ENCODE results near the gene WDR93.
"Not testable (repeated sequence)": the region's sequence is repeated elsewhere in the genome, so short reads cannot be mapped to it uniquely, and the experiment has no call there.

Gene WDR93

DNA sequence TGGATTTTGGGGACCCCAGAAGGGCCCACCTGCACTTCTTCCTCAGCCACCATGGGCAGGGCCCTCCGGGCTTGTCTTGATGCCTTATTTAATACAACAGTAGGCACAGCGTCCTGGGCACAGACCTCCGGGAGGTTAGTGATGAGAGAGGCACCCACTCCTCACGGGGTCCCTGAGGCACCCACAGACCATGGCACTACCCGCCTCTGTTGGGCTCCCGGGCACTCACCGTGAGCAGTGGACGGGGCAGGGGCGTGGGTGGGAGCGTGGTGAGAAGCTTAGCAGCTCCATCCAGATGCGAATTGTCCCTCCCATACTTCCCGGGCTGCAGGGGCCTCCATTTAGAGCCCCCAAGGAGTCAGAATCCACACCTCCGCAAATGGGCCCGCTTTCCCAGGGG, 85.2 kb downstream of the WDR93 start:
- no peak for DNase-seq

DNA sequence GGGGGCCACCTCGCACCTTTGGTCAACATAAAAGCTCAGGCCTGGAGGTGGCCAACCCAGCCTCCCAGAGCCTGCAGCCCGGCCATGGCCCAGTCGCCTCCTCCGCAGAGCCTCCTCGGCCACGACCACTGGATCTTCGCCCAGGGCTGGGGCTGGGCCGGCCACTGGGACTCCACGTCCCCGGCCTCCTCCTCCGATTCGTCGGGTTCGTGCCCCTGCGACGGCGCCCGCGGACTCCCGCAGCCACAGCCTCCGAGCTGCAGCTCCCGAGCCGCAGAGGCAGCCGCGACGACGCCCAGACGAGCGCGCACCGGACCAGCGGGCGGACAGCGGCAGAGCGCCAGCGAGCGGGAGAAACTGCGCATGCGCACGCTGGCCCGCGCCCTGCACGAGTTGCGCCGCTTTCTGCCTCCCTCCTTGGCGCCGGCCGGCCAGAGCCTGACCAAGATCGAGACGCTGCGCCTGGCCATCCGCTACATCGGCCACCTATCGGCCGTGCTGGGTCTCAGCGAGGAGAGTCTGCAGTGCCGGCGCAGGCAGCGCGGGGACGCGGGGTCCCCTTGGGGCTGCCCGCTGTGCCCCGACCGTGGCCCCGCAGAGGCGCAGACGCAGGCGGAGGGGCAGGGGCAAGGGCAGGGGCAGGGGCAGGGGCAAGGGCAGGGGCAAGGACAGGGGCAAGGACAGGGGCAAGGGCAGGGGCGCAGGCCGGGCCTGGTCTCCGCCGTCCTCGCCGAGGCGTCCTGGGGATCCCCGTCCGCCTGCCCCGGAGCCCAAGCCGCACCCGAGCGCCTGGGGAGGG, 85.9 kb downstream of the WDR93 start, which contains the start of gene MESP2:
MESP2 (plus strand) TSS at position 59 of the 799 bp plus-strand sequence; CDS start at position 85, 26 bp downstream.
- peak; percentile 37 for DNase-seq

DNA sequence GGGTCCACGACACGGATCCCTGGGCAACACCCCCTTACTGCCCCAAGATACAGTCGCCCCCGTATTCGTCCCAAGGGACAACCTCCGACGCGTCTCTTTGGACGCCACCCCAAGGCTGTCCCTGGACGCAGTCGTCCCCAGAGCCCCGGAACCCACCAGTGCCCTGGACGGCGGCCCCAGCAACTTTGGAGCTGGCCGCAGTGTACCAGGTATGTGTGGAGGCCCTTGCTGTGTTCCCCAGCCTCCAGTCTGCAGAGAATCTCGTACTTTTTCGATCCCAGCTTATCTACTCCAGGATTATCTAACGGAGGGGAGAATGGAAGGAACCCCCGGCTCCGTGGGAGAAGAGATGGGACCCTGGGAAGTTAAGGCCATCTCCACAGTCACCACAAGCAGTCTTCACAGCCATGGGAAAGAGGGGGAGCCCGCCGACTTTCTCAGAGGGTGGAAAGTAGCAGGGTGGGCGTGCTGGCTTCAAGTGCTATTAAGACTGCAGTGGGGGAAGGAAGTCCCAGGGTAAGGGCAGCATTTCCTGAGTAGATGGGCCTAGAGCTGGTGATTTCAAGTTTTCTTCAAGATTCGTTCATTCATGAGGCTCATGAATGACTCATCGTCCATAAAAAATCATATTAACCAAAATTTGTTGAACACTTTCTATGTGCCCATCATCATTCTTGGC, 86.6 kb downstream of the WDR93 start:
- no peak for DNase-seq

DNA sequence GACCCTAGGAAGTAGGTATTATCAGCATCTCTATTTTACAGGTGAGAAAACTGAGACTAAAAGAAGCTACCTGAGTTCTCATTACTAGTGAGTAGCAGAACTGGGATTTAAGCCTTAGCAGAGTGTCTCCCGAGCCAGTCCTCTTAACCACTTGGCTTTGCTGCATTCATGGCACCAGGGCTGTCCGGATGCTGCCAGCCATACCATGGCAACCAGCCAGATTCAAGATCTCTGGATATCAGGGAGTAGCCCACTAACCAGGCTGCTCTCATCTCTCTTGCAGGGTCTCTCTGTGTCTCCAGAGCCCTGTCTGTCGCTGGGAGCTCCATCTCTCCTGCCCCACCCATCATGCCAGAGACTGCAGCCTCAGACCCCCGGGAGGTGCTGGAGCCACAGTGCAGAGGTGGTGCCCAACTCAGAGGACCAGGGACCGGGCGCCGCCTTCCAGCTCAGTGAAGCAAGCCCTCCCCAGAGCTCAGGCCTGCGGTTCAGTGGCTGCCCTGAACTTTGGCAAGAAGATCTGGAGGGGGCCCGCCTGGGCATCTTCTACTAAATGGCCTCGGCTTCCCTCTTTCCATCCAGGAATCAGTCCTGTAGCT, 87.3 kb downstream of the WDR93 start:
- DNase-seq, result no peak

DNA sequence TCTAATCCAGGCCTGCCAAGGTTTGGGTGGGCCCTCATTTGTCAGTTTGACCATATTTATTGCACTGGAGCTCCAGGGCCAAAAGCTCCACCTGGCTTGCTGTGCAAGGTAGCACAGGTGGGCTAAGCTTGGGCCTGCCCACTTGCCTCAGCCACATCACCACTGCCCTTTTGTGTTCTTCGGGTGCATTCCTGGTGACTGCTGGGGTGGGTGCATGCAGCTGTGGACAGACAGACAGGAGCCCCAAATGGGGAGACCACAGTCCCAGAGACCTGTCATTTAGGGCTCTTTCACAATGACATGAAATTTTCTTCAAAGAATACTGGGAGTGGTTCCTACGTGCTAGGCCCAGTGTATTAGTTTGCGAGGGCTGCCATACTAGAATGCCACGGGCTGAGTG, 88.2 kb downstream of the WDR93 start:
- no peak for DNase-seq

DNA sequence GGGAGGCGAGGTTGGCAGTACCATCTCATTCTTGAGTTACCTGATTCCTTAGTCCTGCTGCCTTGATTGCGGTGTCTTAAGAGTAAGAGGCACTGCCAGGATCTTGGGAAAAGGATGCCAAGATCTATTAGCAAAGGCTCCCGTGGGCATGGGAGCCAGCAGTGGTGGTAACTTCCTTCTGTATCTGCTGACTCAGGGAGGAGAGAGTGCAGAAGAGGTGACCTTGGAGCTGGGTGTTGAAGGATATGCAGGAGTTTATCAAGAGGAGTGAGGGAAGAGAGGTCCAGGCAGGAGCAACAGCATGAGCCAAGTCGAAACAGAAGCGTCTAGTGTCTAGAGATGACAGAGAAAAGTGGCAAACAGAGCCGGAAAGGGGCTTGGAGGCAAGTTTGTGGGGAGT, 90.0 kb downstream of the WDR93 start:
- no peak for DNase-seq

DNA sequence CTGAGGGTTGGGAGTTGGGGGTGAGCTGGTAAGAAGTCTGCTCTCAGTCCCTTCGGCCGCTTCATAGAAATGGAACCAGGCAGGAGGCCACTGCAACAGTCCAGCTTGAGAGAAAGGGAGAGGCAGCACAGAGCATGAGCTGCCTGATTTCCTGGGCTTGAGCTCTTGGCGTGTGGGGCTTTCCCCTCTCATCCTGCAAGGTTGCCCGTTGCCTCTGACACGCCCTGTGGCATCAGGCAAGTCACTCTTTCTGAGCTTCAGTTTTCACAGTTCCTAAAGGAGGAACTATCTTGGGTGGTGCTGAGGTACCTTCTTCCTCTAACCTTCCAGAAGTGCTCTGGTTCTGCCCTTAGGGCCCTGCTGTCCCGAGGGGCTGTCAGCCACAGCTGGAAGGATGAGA, 90.4 kb downstream of the WDR93 start:
- DNase-seq, result no peak

DNA sequence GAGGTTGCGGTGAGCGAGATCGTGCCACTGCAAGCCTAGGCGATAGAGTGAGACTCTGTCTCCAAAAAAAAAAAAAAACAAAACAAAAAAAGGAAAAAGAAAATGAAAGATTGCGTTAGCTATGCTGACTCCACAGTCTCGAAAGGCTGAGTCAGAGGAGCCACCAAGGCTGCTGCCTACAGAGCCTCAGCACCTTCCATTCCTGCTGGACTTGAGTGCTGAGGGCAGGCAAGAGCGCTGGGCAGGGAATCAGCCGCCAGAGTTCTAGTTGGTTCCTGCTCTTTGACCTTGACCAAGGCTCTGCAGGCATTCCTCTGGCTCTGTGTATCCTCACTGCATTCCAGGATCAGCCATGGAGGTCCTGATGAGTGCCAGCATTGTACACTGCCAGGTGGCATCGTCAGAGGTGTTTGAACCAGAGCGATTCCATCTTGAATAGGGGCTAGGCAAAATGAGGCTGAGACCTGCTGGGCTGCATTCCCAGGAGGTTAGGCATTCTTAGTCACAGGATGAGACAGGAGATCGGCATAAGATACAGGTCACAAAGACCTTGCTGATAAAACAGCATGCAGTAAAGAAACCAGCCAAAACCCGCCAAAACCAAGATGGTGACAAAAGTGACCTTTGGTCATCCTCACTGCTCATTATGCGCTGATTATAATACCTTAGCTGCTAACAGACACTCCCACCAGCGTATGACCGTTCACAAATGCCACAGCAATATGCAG, 91.4 kb downstream of the WDR93 start:
- no peak for DNase-seq

DNA sequence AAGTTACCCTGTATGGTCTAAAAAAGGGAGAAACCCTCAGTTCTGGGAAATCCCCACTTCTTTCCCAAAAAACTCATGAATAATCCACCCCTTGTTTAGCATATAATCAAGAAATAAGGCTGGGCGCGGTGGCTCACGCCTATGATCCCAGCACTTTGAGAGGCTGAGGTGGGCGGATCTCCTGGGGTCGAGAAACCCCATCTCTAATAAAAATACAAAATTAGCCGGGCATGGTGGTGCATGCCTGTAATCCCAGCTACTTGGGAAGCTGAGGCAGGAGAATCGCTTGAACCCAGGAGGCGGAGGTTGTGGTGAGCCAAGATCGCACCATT, 92.0 kb downstream of the WDR93 start:
- not testable (repeated sequence) for DNase-seq

DNA sequence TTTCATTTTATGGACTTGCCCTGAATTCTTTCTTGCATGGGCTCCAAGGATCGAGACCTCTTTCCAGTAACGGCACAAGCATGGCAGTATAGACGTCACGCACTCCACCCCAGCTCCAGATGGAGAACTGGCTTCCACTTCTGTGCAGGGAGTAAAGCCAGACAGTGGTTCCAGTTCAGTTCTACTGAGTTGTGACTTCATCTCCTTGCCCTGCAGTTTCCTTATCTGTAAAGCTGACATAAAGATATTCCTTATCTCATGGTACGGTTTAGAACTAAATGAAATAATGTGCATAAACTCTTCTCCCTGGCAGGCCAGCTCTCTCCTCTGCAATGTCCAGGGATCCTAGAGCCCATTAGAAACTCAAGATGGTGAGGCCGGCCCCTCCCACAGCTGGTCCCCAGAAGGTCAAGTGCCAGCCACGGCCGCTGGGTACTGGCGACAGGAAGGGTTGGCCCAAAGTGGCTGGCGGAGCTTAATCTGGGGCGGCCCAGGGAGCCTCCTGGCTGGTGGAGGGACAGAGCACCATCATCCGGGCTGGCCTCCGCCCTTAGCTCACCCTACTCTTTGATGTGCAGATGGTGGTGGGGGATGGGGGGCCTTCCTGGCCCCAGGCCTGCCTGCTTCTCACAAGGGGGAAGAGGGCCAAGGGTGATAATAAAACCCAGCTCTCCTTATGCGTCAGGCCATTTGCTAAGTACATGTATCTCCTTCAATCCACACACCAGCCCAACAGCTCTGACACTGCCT, 92.7 kb downstream of the WDR93 start:
- no peak for DNase-seq

DNA sequence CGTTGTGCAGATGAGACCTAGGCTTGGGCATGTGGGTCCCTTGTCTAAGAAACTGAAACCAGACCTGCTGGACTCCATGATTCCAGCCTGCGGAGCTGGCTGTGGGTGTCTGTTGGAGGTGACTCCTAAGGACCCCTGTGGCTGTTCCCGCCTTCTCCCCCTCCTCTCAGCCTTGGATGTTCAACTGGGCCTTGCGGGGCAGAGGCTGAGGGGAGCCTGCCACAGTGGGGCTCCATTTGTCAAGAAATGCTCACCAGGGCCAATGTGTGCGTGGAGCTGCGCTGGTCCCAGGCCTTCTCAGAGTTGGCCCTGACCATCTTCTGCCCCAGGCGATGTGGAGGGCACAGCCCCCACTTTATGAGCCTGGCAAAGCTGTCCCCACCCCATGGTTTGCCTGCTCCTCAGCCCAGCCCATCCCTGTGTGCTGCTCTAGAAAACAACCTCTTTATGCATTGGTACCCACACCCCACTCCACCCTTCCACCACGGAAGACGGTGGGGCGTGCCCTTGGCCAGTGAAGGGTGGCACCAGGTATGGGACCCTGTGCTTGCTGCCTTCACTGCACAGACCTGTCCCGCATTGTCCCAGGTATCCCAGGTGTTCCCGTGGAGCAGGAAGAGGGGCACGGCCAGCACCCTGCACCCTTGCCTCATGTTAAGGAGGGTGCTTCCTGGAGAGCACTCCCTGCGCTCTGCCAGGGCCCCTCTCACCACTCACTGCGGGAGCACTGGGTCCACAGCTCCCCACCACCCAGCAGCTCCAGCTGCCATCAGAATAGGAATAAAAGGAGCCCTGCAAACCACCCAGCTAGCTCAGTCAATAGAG, 93.5 kb downstream of the WDR93 start:
- no peak for DNase-seq

DNA sequence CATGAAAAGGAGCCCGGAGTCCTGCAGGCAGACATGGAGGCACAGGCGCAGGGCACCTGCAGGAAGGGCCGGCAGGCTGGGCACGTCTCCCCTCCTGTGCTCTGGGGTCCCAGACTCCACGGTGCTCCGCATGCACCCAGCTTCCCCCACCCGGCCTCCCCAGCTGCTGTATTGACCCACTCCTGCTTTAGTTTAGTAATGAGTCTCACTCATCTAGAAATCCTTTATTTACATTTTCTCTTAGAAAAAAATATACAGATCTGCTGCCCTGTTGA, 94.0 kb downstream of the WDR93 start:
- DNase-seq, result no peak

DNA sequence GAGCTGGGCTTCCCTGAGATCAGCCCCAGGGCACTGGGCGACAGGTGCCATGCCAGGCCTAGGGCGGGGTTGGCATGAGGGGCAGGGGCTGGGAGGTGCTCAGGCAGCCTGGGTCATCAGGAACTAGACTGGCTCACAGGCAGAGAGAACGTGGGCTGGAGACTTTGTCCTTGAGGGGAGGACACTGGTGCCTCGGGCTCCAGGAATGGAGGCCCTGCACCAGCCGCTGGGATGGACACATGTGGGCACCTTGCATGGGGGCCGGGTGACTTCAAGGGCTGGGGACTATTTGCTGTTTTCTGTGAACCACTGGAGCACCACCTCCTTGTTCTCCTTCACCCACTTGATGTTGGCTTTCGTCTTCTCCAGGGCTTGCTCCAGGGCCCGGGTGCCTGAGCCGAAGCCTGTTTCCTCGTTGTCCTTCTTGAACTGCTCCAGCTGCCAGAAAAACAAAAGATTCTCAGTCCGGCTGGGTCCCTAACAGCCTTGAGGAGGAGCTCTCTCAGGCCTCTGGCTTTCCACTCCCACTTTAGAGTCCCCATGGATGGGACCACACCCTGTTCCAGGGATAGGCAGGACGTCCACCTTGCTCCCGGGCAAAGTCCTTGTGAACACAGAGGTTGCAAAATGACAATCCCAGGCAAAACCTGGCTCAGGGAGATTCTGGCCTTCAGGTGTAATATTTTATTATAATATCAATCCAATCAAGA, 94.6 kb downstream of the WDR93 start:
- DNase-seq, result no peak

DNA sequence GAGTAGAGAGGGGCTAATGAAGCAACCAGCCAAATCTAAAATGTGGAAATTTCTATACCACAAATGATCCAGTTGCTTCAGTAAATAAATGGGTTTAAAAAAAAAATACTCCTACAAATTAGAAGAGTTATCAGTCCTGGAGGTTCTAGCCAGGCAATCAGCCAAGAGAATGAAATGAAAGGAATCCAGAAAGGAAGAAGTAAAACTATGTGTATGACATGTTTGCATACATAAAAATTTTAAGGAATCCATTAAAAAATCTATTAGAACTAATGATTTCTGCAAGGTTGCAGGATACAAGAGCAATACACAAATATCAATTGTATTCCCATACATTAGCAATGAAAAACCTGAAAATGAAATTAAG, 95.1 kb downstream of the WDR93 start:
- DNase-seq, result no peak

DNA sequence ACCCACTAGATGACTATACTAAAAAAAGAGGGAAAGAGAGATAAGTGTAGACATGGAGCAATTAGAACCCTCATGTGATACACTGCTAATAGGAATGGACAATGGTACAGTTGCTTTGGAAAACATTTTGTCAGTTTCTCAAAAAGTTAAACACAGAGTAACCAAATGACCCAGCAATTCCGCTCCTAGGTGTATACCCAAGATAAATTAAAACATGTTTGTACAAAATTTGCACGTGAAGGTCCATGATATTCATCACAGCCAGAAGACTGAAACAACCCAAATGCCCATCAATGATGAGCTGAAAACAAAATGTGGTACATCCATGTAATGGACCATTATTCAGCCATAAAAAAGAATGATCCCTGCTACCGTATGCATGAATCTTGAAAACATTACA, 97.3 kb downstream of the WDR93 start:
- no peak for DNase-seq

DNA sequence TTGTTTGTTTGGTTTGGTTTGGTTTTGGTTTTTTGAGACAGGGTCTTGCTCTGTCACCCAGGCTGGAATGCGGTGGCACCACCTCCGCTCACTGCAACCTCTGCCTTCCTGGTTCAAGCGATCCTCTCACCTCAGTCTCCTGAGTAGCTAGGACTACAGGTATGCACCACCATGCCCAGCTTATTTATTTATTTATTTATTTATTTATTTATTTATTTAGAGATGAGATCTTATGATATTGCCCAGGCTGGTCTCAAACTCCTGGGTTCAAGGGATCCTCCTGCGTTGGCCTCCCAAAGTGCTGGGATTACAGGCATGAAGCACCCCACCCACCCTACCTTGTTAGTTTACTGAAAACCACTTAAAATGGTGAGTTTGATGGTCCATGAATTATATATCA, 98.0 kb downstream of the WDR93 start:
- not testable (repeated sequence) for DNase-seq

DNA sequence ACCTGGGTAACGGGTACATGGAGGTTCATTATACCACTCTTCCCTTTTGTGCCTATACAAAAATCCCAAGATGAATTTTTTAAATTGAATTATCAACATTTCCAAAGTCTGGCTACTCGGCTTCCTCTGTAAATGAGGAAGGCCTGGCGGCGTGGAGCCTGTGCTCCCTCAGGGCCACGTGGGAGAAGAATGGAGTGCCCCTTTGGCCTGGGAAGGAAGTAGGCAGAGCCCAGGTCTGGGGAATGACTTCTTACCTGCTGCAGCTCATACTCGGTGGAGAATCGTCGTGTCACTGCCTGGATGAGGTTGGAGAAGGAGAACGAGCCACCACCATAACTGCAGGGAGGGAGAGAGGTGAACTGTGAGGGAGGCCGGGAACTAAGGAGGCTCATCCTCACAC, 99.6 kb downstream of the WDR93 start:
- DNase-seq, result no peak

DNA sequence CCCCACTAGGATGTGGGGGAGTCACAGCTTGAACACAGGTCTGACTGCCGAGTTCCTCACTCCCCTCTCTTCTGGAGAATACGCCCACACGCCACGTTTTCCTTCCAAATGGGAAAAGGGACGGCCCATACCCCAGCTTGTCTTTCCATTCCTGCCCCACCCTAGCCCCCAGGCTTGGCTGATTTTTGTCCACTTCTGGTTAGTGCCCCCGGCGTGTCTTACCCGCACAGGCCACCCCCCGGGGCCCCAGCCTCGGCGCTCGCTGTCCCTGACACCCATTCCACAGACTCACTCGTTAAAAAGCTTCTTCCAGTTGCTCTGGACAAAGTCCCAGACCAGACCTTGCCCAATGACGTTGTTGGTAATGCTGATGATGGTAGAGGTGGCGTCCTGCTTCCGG, 100.0 kb downstream of the WDR93 start:
- DNase-seq, result no peak

DNA sequence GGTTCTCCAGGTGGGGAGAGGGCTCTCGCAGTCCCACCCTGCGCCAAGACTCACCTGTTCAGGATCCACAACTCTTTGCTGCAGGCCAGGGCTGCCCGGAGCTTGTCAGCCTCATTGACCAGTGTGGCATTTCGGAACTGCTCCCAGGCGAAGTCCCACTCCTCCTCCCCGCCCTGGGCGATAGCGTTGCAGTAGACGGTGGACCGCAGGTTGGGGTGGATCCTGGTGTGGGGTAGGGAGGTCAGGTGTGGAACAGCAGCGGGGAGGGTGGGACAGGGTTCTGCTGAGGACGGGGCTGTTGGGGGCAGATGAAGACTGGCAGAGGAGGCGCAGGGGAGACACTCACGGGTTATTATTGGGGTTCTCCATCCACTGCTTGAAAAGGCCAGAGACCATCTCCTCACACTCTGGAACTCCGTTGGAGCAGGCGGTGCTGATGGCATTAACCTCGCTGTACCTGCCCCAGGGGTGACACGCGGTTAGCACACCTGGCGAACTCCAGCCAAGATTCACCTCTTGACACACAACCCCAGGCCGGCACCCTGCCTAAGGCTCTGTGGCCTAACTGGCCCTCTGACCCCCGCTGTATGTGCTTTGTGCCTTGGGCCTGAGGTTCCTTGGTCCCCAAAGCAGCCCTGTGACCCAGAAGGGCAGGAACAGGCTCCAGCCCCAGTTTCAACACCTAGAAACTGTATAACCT, 101.6 kb downstream of the WDR93 start:
- DNase-seq, result no peak
